ENCODE data around the gene SCO1.

The SCO1 gene

GRCh38 chr17:10726196-10726595 is 28.9 kb upstream of the SCO1 start:
- Histone ChIP-seq H3K4me3 (ENCODE audit: low read depth, low read length) (no peak overlapping the region), H3K79me2 (no peaks in the 10 kb centered on the region), H2AFZ (no peak overlapping the region), H3K27me3 (ENCODE audit: control insufficient read depth, insufficient read depth, low read length) (no peaks in the 10 kb centered on the region), H3K9me3 (ENCODE audit: control insufficient read depth, low read length) (no peaks in the 10 kb centered on the region), H3K4me1 (no peaks in the 10 kb centered on the region), H3K36me3 (ENCODE audit: control insufficient read depth, insufficient read depth, low read length) (no peaks in the 10 kb centered on the region), H3K27ac (no peak overlapping the region), H3K9ac (no peak overlapping the region), H3K4me2 (ENCODE audit: low read length) (no peak overlapping the region)
- TF ChIP-seq CTCF (IDR thresholded peaks at IDR 0.05), result no peak

- H3K4me1 ChIP-seq, result no peaks in the 10 kb centered on the region
- no peak overlapping the region for H3K27ac ChIP-seq
- no peaks in the 10 kb centered on the region for H3K79me2 ChIP-seq
- no peak overlapping the region for H3K4me2 ChIP-seq (ENCODE audit: low read length)
- TF ChIP-seq CTCF (IDR thresholded peaks at IDR 0.05), result no peak
- no peak overlapping the region for H2AFZ ChIP-seq
- no peaks in the 10 kb centered on the region for H3K9me3 ChIP-seq (ENCODE audit: control insufficient read depth, low read length)
- H3K27me3 ChIP-seq (ENCODE audit: control insufficient read depth, insufficient read depth, low read length), result no peaks in the 10 kb centered on the region
- H3K9ac ChIP-seq, result no peak overlapping the region
- no peaks in the 10 kb centered on the region for H3K36me3 ChIP-seq (ENCODE audit: control insufficient read depth, insufficient read depth, low read length)
- no peak overlapping the region for H3K4me3 ChIP-seq (ENCODE audit: low read depth, low read length)
Observed at GRCh38 chr17:10725262-10725661, 27.9 kb upstream of the SCO1 start.

GRCh38 chr17:10724546-10725195 is 27.3 kb upstream of the SCO1 start:
- H2AFZ ChIP-seq, result no peak overlapping the region
- H3K27ac ChIP-seq, result no peak overlapping the region
- H3K27me3 ChIP-seq (ENCODE audit: control insufficient read depth, insufficient read depth, low read length), result no peaks in the 10 kb centered on the region
- H3K79me2 ChIP-seq, result no peaks in the 10 kb centered on the region
- no peaks in the 10 kb centered on the region for H3K9me3 ChIP-seq (ENCODE audit: control insufficient read depth, low read length)
- no peak overlapping the region for H3K4me3 ChIP-seq (ENCODE audit: low read depth, low read length)
- H3K4me2 ChIP-seq (ENCODE audit: low read length), result no peak overlapping the region
- H3K4me1 ChIP-seq, result no peaks in the 10 kb centered on the region
- H3K9ac ChIP-seq, result no peak overlapping the region
- no peaks in the 10 kb centered on the region for H3K36me3 ChIP-seq (ENCODE audit: control insufficient read depth, insufficient read depth, low read length)
- no peak for TF ChIP-seq CTCF (IDR thresholded peaks at IDR 0.05)

GRCh38 chr17:10718547-10718946 is 21.2 kb upstream of the SCO1 start:
- Histone ChIP-seq H3K9me3 (ENCODE audit: control insufficient read depth, low read length) (no peaks in the 10 kb centered on the region), H2AFZ (no peak overlapping the region), H3K4me1 (no peaks in the 10 kb centered on the region), H3K4me2 (ENCODE audit: low read length) (no peak overlapping the region), H3K27ac (no peak overlapping the region), H3K4me3 (ENCODE audit: low read depth, low read length) (no peak overlapping the region), H3K36me3 (ENCODE audit: control insufficient read depth, insufficient read depth, low read length) (no peaks in the 10 kb centered on the region), H3K9ac (no peak overlapping the region), H3K27me3 (ENCODE audit: control insufficient read depth, insufficient read depth, low read length) (no peaks in the 10 kb centered on the region), H3K79me2 (no peaks in the 10 kb centered on the region)
- no peak for TF ChIP-seq CTCF (IDR thresholded peaks at IDR 0.05)

GRCh38 chr17:10716218-10716617 is 18.9 kb upstream of the SCO1 start:
- Histone ChIP-seq H3K27ac (no peak overlapping the region), H3K9ac (no peak overlapping the region), H3K9me3 (ENCODE audit: control insufficient read depth, low read length) (no peaks in the 10 kb centered on the region), H3K27me3 (ENCODE audit: control insufficient read depth, insufficient read depth, low read length) (no peaks in the 10 kb centered on the region), H3K4me2 (ENCODE audit: low read length) (no peak overlapping the region), H3K79me2 (no peaks in the 10 kb centered on the region), H3K4me3 (ENCODE audit: low read depth, low read length) (no peak overlapping the region), H3K4me1 (no peaks in the 10 kb centered on the region), H2AFZ (no peak overlapping the region), H3K36me3 (ENCODE audit: control insufficient read depth, insufficient read depth, low read length) (no peaks in the 10 kb centered on the region)
- no peak for TF ChIP-seq CTCF (IDR thresholded peaks at IDR 0.05)

Data from parathyroid adenoma (tissue), 2 donors.